Osteocyte (in vitro differentiated cells): Measurements from ENCODE around the gene SORCS1. TPM values are rescaled to one million over a fixed set of nuclear protein-coding genes. Genes with fewer than 3 reads are reported as not detected.

Experiments used
- DNase-seq: peaks from one replicate; pipeline ENCODE4 v3.0.0; 2021; ENCODE audit warnings: mixed read lengths; ENCODE audit not compliant: unreplicated experiment; ENCODE audit errors: extremely low spot score
- H3K27ac Mint-ChIP-seq: one replicate; pipeline ENCODE4 v1.8.0; 2021; ENCODE audit warnings: mild to moderate bottlenecking, mixed read lengths; ENCODE audit not compliant: unreplicated experiment
- H3K27me3 Mint-ChIP-seq: one replicate; pipeline ENCODE4 v1.8.0; 2021; ENCODE audit warnings: mixed read lengths; ENCODE audit not compliant: unreplicated experiment
- H3K36me3 Mint-ChIP-seq: one replicate; pipeline ENCODE4 v1.8.0; 2021; ENCODE audit warnings: mixed read lengths; ENCODE audit not compliant: unreplicated experiment
- H3K4me1 Mint-ChIP-seq: one replicate; pipeline ENCODE4 v1.8.0; 2021; ENCODE audit warnings: mixed read lengths; ENCODE audit not compliant: unreplicated experiment
- H3K4me3 Mint-ChIP-seq: one replicate; pipeline ENCODE4 v1.8.0; 2021; ENCODE audit warnings: mild to moderate bottlenecking, moderate library complexity, mixed read lengths; ENCODE audit not compliant: unreplicated experiment
- H3K9me3 Mint-ChIP-seq: one replicate; pipeline ENCODE4 v1.8.0; 2021; ENCODE audit warnings: mixed read lengths; ENCODE audit not compliant: unreplicated experiment
- total RNA-seq: library from RNA; stranded (reverse); gene quantifications from 2 replicates; pipeline ENCODE4 v1.2.1, GENCODE V29; 2021
- TF ChIP-seq, protein P1 (sequence below): fragments of 200-600 bp; sonication (generic); IDR thresholded peaks from 2 replicates; pipeline ENCODE4 v1.5.0; 2021; ENCODE audit warnings: antibody characterized with exemption, mild to moderate bottlenecking, moderate library complexity

Gene SORCS1
- total RNA-seq, 1 donor from 2014 or later, result not detected

DNA sequence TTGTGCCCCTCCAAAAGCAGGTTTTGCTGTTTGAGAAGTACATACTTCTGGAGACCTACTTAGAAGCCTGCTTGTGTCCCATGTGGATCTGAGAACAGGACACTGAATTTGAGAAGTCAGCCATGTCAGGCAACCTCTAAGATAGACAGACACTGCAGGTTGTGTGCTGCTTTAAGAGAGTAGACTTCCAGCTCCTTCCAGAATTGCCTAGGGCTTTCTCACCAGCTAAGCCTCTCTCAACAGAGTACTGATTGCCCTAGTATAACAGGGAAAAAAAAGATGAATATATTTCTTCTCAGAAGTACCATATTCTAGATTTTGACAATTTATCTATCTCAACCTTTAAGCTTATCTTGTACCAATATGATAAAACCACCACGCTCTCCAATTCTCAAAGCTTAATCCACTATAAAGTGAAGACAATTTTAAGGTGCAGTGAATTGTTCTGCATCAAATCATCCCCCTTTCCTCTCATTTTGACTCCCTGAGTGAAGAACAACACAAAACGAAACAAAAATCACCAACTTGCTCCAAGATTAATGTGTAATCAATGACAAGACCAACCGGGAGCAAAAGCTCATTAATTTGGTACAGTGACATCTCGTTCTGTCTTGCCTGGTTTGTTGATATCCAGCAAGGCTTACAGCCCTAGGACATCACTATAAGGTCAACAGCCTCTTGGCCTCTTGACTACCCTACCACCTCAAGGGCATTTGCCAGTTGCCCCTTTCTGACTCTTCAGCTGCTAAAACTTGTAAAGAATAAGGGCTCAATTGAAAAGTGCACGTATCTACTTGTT, 214.6 kb downstream of the SORCS1 start:
- no peaks in the 10 kb centered on the region for H3K4me1 Mint-ChIP-seq
- no peaks in the 10 kb centered on the region for H3K36me3 Mint-ChIP-seq
- H3K9me3 Mint-ChIP-seq, result peaks cover 20% of the 10 kb centered on the region
- no peaks in the 10 kb centered on the region for H3K27me3 Mint-ChIP-seq
- H3K27ac Mint-ChIP-seq, result no peak overlapping the region
- H3K4me3 Mint-ChIP-seq, result no peak overlapping the region
- no peak for DNase-seq
- TF ChIP-seq, protein P1, sequence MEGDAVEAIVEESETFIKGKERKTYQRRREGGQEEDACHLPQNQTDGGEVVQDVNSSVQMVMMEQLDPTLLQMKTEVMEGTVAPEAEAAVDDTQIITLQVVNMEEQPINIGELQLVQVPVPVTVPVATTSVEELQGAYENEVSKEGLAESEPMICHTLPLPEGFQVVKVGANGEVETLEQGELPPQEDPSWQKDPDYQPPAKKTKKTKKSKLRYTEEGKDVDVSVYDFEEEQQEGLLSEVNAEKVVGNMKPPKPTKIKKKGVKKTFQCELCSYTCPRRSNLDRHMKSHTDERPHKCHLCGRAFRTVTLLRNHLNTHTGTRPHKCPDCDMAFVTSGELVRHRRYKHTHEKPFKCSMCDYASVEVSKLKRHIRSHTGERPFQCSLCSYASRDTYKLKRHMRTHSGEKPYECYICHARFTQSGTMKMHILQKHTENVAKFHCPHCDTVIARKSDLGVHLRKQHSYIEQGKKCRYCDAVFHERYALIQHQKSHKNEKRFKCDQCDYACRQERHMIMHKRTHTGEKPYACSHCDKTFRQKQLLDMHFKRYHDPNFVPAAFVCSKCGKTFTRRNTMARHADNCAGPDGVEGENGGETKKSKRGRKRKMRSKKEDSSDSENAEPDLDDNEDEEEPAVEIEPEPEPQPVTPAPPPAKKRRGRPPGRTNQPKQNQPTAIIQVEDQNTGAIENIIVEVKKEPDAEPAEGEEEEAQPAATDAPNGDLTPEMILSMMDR, result no peak

DNA sequence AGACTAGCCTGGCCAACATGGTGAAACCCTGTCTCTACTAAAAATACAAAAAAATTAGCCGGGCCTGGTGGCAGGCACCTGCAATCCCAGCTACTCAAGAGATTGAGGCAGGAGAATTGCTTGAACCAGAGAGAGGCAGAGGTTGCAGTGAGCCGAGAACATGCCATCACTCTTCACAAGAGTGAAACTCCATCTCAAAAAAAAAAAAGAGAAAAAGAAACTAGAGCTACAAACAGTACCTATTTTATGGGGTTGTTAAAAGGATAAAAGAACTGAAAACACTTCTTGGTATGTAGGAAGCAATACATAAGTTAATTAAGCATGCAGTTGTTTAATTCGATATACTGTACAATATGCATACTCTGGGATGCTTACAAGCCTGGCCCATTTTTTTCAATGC, 216.9 kb downstream of the SORCS1 start:
- DNase-seq, result no peak
- Mint-ChIP-seq H3K4me3 (no peak overlapping the region), H3K27me3 (no peaks in the 10 kb centered on the region), H3K4me1 (no peaks in the 10 kb centered on the region), H3K27ac (no peak overlapping the region), H3K9me3 (peaks cover 20% of the 10 kb centered on the region), H3K36me3 (no peaks in the 10 kb centered on the region)
- TF ChIP-seq, protein P1, result no peak

DNA sequence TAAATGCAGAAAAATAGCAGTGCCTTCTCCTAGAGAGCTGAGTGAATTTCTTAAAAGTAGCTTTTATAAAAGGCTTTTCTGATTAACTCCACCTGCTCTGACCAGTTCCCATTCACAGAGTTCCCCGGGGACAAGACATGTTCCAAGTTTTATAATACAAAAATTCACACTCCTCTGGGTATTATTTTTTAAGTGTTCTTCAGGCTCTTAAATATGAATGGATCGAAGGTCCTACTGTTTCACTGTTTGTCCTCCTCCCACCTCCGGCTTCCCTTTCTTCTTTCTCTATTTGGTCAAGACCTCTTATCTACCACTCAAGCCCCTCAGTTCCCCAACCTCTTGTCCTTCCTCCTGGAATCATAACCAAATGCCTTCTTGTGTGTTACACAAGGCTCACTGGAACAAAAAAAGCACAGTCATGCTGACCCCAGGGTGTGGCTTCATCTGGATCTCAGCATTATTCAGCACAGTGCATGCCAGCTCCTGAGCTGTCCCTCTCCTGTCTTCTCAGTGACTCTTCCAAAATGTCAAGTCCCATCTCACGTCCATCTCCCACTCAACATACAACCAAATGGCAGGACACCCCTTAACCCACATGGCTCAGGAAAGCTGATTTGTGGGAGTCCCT, 222.4 kb downstream of the SORCS1 start:
- DNase-seq, result no peak
- TF ChIP-seq, protein P1, result no peak
- Mint-ChIP-seq H3K27me3 (no peaks in the 10 kb centered on the region), H3K4me3 (no peak overlapping the region), H3K4me1 (no peaks in the 10 kb centered on the region), H3K27ac (no peak overlapping the region), H3K9me3 (peaks cover 21% of the 10 kb centered on the region), H3K36me3 (no peaks in the 10 kb centered on the region)

DNA sequence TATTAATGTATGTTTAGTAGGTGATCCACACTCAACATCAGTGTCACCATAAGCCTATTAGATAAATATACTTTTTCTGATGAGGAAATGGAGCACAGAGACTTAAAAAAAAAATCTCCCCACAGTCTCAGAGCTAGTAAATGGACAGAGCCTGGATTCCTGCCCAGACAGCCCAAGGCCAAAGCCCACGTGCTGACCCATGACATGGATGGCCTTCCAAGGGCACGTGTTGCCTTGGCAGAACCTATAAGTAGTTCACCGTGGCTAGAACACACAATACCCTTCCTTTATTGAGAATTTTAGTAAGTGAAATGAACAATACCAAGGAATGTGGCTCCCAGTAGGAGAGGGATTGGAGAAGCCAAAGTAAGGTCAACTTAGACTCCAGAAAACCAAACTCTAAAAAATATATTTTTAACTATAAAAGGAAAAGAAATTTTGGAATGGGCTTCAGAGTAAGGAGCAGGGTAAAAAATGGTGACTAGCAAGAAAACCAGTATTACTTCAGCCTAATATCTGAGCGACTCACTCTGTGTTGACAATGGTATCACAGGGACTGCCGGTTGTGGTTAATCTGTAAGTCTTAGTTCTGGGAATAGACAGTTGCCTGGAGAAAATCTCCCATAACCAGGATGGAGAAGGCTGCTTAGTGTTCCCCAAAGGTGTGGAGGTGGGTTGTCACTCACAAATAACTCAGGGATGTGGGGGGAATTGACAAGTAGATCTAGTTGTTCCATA, 223.0 kb downstream of the SORCS1 start:
- no peaks in the 10 kb centered on the region for H3K27me3 Mint-ChIP-seq
- no peaks in the 10 kb centered on the region for H3K4me1 Mint-ChIP-seq
- H3K27ac Mint-ChIP-seq, result no peak overlapping the region
- no peaks in the 10 kb centered on the region for H3K36me3 Mint-ChIP-seq
- DNase-seq, result no peak
- TF ChIP-seq, protein P1, result no peak
- H3K4me3 Mint-ChIP-seq, result no peak overlapping the region
- peaks cover 20% of the 10 kb centered on the region for H3K9me3 Mint-ChIP-seq

DNA sequence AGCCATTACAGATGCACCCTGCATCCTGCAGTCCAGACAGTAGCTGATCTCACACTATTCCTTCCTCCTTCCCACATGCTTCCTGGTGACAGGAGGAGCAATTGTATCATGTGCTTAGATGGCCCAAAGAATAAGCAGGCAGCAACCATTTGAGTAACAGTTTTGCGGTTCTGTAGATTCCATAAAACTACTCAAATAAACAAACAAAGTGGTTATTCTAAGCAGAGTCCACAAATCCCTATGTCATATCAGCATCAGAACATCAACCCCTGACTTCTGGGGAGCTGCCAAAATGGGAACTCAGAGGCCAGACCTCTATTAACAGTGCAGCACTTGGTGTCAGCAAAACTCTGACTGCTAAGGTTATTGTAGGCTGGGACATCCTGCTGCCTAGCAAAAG, 226.0 kb downstream of the SORCS1 start:
- H3K4me3 Mint-ChIP-seq, result no peak overlapping the region
- no peak for DNase-seq
- TF ChIP-seq, protein P1, result no peak
- H3K4me1 Mint-ChIP-seq, result no peaks in the 10 kb centered on the region
- H3K9me3 Mint-ChIP-seq, result peaks cover 31% of the 10 kb centered on the region
- H3K27ac Mint-ChIP-seq, result no peak overlapping the region
- H3K36me3 Mint-ChIP-seq, result no peaks in the 10 kb centered on the region
- H3K27me3 Mint-ChIP-seq, result no peaks in the 10 kb centered on the region
